ENCODE data around the gene CXorf58. TPM values are rescaled to one million over a fixed set of nuclear protein-coding genes. Genes with fewer than 3 reads are reported as not detected.
A peak's percentile ranks its signal among the peaks of the same experiment; 100 is the strongest.

Gene CXorf58
- total and polyA plus RNA-seq, 8 donors = 0.05 TPM; not detected in 7

GRCh38 chrX:23978491-23978890, 70.7 kb downstream of the CXorf58 start:
- TF ChIP-seq POLR2A (IDR thresholded peaks at IDR 0.05) = no peak
- no peak for TF ChIP-seq POLR2AphosphoS5 (IDR thresholded peaks at IDR 0.05)
- TF ChIP-seq CTCF (IDR thresholded peaks at IDR 0.05) = no peak
- TF ChIP-seq EP300 (IDR thresholded peaks at IDR 0.05) = no peak

GRCh38 chrX:23980011-23980441, 72.2 kb downstream of the CXorf58 start:
- no peaks in the 10 kb centered on the region for H3K27me3 ChIP-seq
- no peak overlapping the region for H3K4me3 ChIP-seq
- H3K4me1 ChIP-seq = peaks cover 0 to 5% (median 0%) of the 10 kb centered on the region in 4 donors
- H3K36me3 ChIP-seq = no peaks in the 10 kb centered on the region
- intact Hi-C loops (cut with DNase I; ENCODE audit: low total_unique reads) = no loop called here
- WGBS, 5 donors = 32 to 45% (median 45%) methylated on average over 5 of the region's 5 CpGs
- H3K27ac ChIP-seq = peak overlapping the region in 2 of 5 donors; percentile 35 to 57
- no peak for TF ChIP-seq CTCF (IDR thresholded peaks at IDR 0.05)
- TF ChIP-seq POLR2A (IDR thresholded peaks at IDR 0.05) = no peak
- no peak for TF ChIP-seq EP300 (IDR thresholded peaks at IDR 0.05)
- no peak for TF ChIP-seq POLR2AphosphoS5 (IDR thresholded peaks at IDR 0.05)
- peak in 1 of 2 donors; percentile 41 for DNase-seq
- no peaks in the 10 kb centered on the region for H3K9me3 ChIP-seq

More at GRCh38 chrX:23978491-23978890, 70.7 kb downstream of the CXorf58 start:
- Histone ChIP-seq H3K4me3 (no peak overlapping the region), H3K27ac (no peak overlapping the region), H3K4me1 (peaks cover 0 to 5% (median 0%) of the 10 kb centered on the region in 4 donors), H3K36me3 (no peaks in the 10 kb centered on the region), H3K9me3 (no peaks in the 10 kb centered on the region), H3K27me3 (no peaks in the 10 kb centered on the region)
- no peak for DNase-seq
- intact Hi-C loops (cut with DNase I; ENCODE audit: low total_unique reads) = no loop called here
- WGBS, 5 donors = 65 to 88% (median 80%) methylated on average over 4 of the region's 4 CpGs

GRCh38 chrX:23981222-23981621, 73.4 kb downstream of the CXorf58 start:
- intact Hi-C loops (cut with DNase I; ENCODE audit: low total_unique reads) = no loop called here
- Histone ChIP-seq H3K36me3 (peaks cover 0 to 3% (median 0%) of the 10 kb centered on the region in 4 donors), H3K4me3 (no peak overlapping the region), H3K9me3 (no peaks in the 10 kb centered on the region), H3K27me3 (no peaks in the 10 kb centered on the region), H3K4me1 (peaks cover 0 to 5% (median 0%) of the 10 kb centered on the region in 4 donors), H3K27ac (peak overlapping the region in 2 of 5 donors; percentile 35 to 57)
- TF ChIP-seq POLR2AphosphoS5 (IDR thresholded peaks at IDR 0.05) = no peak
- TF ChIP-seq CTCF (IDR thresholded peaks at IDR 0.05) = no peak
- TF ChIP-seq EP300 (IDR thresholded peaks at IDR 0.05) = no peak
- no peak for TF ChIP-seq POLR2A (IDR thresholded peaks at IDR 0.05)
- WGBS, 5 donors = 55 to 89% (median 72%) methylated on average over 4 of the region's 4 CpGs
- no peak for DNase-seq

- WGBS, 5 donors = 80 to 97% (median 86%) methylated on average over 2 of the region's 2 CpGs
- Histone ChIP-seq H3K4me1 (peaks cover 0 to 5% (median 0%) of the 10 kb centered on the region in 4 donors), H3K27me3 (no peaks in the 10 kb centered on the region), H3K36me3 (peaks cover 0 to 7% (median 0%) of the 10 kb centered on the region in 4 donors), H3K9me3 (no peaks in the 10 kb centered on the region), H3K4me3 (no peak overlapping the region), H3K27ac (peak overlapping the region in 1 of 5 donors; percentile 35)
- TF ChIP-seq CTCF (IDR thresholded peaks at IDR 0.05) (no peak), POLR2AphosphoS5 (IDR thresholded peaks at IDR 0.05) (no peak), EP300 (IDR thresholded peaks at IDR 0.05) (no peak), POLR2A (IDR thresholded peaks at IDR 0.05) (no peak)
- no peak for DNase-seq
- intact Hi-C loops (cut with DNase I; ENCODE audit: low total_unique reads) = no loop called here
Measured at GRCh38 chrX:23981711-23982110, 73.9 kb downstream of the CXorf58 start.
